Liver (tissue), 3 donors: Measurements from ENCODE around the gene LILRA2.
"Not testable (repeated sequence)": the region's sequence is repeated elsewhere in the genome, so short reads cannot be mapped to it uniquely, and the experiment has no call there.

Source experiments
- ATF3 ChIP-seq: IDR thresholded peaks from 2 replicates; pipeline ENCODE4 v1.6.1; 2016; ENCODE audit warnings: antibody characterized with exemption
- CTCF ChIP-seq: fragments of 150-350 bp; IDR thresholded peaks from 2 replicates; pipeline ENCODE4 v1.5.1; 2017; ENCODE audit warnings: improper control_type of control experiment, low read depth, low read length; ENCODE audit not compliant: missing input control
- REST ChIP-seq: IDR thresholded peaks from 2 replicates; pipeline ENCODE4 v1.6.1; 2016; ENCODE audit warnings: antibody characterized with exemption, mild to moderate bottlenecking
- TAF1 ChIP-seq: conservative IDR thresholded peaks from 2 replicates; pipeline ENCODE4 v1.6.1; 2016; ENCODE audit warnings: antibody characterized with exemption, mild to moderate bottlenecking
- YY1 ChIP-seq: IDR thresholded peaks from 2 replicates; pipeline ENCODE4 v1.6.1; 2016; ENCODE audit warnings: antibody characterized with exemption, mild to moderate bottlenecking
- ZBTB33 ChIP-seq: IDR thresholded peaks from 2 replicates; pipeline ENCODE4 v1.6.1; 2016; ENCODE audit warnings: antibody characterized with exemption
- donor health status: healthy.
- donor health status: healthy.

GRCh38 chr19:54624934-54625730 lies 51.5 kb downstream of the LILRA2 start:
- TF ChIP-seq CTCF, TAF1, YY1, ZBTB33, ATF3, REST: not testable (repeated sequence)
